GM12872 (cell line): ENCODE measurements around the gene NF1.

Experiments used
- TF ChIP-seq, protein P1 (sequence below): IDR thresholded peaks from 3 replicates; pipeline ENCODE4 v1.5.1; 2011; ENCODE audit warnings: low read depth, mild to moderate bottlenecking, low read length, moderate library complexity; ENCODE audit not compliant: insufficient read depth

NF1 gene

DNA sequence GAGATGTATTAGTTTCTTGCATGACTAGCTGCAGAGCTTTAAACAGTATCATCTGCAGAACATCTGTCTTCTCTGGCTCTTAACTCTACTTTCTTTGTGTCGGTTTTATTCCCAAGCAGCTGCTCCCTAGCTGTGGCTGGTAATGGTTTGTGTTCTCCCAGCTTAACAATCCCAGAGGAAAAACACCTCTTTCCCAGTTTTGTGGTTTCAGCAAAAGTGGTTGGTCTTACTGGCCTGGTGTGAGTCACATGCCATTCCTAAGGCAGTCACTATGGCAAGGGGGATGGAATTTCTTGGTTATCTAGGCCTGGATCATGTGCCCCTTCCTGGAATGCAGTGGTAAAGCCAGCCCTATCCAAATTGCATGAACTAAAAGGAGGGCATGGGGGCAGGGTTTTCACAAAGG is 174.8 kb downstream of the NF1 start:
- TF ChIP-seq, protein P1, sequence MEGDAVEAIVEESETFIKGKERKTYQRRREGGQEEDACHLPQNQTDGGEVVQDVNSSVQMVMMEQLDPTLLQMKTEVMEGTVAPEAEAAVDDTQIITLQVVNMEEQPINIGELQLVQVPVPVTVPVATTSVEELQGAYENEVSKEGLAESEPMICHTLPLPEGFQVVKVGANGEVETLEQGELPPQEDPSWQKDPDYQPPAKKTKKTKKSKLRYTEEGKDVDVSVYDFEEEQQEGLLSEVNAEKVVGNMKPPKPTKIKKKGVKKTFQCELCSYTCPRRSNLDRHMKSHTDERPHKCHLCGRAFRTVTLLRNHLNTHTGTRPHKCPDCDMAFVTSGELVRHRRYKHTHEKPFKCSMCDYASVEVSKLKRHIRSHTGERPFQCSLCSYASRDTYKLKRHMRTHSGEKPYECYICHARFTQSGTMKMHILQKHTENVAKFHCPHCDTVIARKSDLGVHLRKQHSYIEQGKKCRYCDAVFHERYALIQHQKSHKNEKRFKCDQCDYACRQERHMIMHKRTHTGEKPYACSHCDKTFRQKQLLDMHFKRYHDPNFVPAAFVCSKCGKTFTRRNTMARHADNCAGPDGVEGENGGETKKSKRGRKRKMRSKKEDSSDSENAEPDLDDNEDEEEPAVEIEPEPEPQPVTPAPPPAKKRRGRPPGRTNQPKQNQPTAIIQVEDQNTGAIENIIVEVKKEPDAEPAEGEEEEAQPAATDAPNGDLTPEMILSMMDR, result no peak

DNA sequence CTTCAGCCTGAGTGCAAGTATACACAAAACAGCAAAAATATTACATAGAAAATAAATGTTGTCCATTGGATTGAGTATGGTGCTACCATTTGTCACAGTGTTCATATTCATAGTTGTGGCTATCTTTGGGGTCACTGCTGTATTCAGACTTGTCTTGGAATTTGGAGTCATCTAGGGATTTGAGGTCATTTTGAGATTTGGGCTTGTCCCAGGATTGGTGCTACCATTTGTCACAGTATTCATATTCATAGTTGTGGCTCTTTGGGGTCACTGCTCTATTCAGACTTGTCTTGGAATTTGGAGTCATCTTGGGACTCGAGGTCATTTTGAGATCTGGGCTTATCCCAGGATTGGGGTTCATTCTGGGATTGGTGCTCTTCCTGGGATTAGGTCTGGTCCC is 177.5 kb downstream of the NF1 start:
- TF ChIP-seq, protein P1, result no peak

DNA sequence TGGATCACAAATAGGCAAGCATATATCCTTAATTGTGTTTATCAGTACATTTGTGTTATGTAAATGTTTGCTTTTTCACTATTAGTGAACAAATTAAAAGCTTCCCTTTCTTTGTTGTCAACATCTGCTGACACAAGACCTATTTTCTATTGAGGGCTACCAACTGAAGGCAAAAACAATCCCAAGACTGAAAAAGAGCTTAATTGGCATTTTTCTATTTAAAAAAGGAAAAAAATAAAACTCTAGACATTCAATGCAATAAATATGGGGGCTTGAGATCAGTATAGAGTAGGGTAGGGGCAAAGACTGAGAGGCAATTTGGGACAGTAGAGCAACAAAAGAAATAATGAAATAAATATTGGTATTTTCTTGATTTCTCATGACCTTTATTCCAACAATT is 178.0 kb downstream of the NF1 start:
- TF ChIP-seq, protein P1, result no peak

DNA sequence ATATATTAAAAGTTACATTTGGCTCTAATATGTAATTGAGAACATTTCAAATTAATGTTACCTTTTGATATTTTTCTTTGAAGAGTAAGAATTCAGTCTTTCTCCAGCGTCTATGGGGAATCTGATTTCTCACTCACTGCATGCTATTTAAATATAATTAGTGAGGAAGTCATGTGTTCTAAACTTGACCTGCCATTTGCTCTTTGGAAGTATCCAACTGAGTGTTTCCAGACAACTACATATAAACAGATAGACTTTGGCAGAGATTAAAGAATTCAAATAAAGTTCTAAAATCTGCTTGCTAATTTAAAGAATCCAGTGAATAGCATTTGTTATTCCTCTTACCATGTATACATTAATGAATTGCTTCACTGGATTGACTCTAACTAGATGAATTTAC is 178.7 kb downstream of the NF1 start:
- TF ChIP-seq, protein P1, result no peak

DNA sequence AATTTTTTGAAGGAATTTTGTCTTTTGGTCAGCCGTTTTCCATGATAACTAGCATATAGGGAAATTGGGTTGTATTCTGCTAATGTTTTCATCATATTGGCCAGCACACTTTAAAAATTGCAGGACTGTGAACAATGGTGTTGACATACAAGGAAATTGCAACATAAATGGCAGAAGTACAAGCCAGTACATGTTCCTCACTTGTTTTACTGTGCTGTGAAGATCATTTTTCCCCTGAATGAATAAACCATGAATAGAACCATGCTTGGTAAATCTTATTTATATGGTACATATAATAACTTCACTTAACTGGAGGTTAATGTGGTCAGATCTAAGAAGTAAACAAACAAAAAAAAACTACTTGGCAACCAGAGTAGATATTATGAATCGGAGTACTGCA is 179.5 kb downstream of the NF1 start:
- TF ChIP-seq, protein P1, result no peak

DNA sequence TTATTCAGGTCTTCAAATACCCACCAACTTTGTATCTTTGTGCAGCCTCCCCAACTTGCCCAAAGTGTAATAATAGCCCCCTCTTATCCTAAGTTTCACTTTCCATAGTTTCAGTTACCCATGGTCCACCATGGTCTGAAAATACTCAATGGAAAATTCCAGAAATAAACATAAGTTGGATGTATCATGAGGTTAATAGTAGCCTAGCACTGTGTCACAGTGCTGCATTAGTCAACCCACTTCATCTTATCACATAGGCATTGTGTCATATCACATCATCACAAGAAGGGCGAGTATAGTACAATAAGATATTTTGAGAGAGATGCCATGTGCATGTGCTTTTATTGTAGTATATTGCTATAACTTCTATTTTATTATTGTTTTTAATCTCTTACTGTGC is 180.3 kb downstream of the NF1 start:
- TF ChIP-seq, protein P1, result no peak

DNA sequence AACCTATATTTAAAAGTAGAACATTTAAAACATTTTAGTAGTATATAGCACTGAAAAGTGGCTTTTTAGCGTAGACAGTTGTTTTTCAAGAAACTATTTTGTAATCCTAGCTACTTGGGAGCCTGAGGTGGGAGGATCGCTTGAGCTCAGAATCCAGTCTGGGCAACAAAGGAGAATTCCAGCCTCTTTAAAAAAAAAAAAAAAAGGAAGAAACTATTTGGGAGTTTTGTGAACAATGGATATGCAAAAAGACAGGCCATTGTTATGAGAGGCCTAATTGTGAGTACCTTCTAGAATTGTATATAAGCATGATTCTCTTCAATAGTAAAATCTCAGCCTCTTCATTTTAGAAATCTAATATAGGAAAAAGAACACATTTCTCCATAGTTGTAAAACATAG is 184.6 kb downstream of the NF1 start:
- TF ChIP-seq, protein P1, result no peak

DNA sequence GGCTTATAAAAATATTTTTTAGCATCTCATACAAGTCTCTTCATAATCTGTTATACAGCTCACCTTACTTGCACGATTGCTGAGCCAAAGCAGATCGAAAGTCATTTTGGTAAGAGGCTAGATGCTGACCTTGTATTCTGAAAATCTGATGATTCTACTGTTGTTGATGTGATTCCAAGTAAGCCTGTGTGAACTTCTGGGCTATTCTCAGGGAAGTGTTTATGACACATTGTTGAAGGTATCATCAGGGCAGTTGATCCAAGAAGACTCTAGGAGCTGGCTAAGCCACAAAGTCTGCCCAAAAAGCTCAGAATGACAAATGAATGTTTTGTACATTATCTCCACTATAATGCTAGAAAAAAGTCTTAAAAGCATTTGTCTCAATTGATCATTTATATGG is 186.3 kb downstream of the NF1 start:
- TF ChIP-seq, protein P1, result no peak
